ENCODE measurements around the gene ITCH.

The ITCH gene

DNA sequence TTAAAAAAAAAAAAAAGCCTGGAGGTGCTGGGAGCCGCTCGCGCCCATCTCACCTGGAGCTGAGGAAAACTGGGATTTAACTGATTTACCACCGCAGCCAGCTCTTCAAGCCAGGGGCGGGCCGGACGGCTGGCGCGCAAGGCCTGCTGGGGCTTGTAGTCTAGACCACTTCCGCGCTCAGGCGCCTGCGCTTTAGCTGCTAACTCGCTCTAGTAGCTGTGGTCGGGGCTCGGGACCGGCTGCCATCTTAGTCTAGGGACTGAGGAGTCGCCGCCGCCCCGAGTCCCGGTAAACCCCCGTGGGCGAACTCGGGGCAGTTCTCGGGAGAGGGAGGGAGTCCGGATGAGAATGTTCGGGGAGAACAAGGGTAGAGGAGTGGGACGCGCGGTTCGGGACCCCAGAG is at the start of gene ITCH (continued):
- TF ChIP-seq ZNF2 (tag by site-specific recombination; IDR thresholded peaks at IDR 0.05) (0 out of 2 replicates have a peak, but pooled peaks have one; percentile 8), ZNF544 (tag by site-specific recombination; IDR thresholded peaks at IDR 0.05) (no peak)

DNA sequence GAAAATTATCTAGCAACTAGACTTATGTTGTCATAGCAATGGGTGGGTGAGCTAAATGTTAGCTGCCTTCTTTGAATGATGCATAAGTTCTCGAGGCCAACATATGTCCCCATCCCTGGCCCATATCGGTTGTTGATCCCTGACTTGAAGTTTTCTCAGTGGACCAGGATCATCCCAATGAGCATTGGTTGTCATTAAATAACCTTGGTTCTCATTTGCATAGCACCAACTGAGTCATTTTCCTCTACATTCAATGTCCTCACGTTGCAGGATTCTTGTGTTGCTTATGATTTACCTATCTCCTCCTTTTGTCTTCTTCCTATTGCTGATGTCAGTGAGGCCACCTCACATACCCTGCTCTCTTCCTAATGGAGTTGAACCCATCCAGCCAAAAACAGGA is 47.8 kb upstream of the ITCH start:
- CTCF ChIA-PET, result interaction anchor here (0.7 to 5.0 kb wide), 6 partner anchors 12 to 455 kb away, joined by 3 to 116 read pairs (median 12); no protein-coding TSS in a partner anchor
- Histone ChIP-seq H3K9me3 (ENCODE audit: control insufficient read depth, insufficient read depth, low read depth, low read length) (no peaks in the 10 kb centered on the region), H3K4me3 (ENCODE audit: low read depth, low read length) (no peak overlapping the region), H3K27ac (ENCODE audit: extremely low read depth, low read depth, low read length) (no peak overlapping the region), H3K36me3 (ENCODE audit: control insufficient read depth in 2 of 2, insufficient read depth in 1 of 2, low read length in 2 of 2) (no peaks in the 10 kb centered on the region), H3K4me1 (ENCODE audit: control insufficient read depth, insufficient read depth, low read length) (no peaks in the 10 kb centered on the region)
- POLR2A ChIA-PET, result interaction anchor here (1.4 kb wide), 1 partner anchor 207 kb away, joined by 5 read pairs; no protein-coding TSS in a partner anchor
- TF ChIP-seq ZNF146 (tag by site-specific recombination; IDR thresholded peaks at IDR 0.05) (no peak), ZNF843 (tag by site-specific recombination; IDR thresholded peaks at IDR 0.05) (no peak), ZNF354C (tag by site-specific recombination; IDR thresholded peaks at IDR 0.05; ENCODE audit: borderline replicate concordance, low read depth) (no peak), KLF9 (tag by site-specific recombination; IDR thresholded peaks at IDR 0.05; ENCODE audit: low read depth) (no peak), ZFP3 (tag by site-specific recombination; IDR thresholded peaks at IDR 0.05; ENCODE audit: low read depth) (no peak), SCRT2 (tag by site-specific recombination; IDR thresholded peaks at IDR 0.05) (no peak), ZNF24 (tag by site-specific recombination; IDR thresholded peaks at IDR 0.05) (no peak), GLIS1 (tag by site-specific recombination; IDR thresholded peaks at IDR 0.05) (no peak), FEZF1 (tag by site-specific recombination; IDR thresholded peaks at IDR 0.05) (no peak), ZNF747 (tag by site-specific recombination; IDR thresholded peaks at IDR 0.05) (no peak), EGR2 (tag by site-specific recombination; IDR thresholded peaks at IDR 0.05; ENCODE audit: low read depth) (no peak)
- TF ChIP-seq, protein P1, sequence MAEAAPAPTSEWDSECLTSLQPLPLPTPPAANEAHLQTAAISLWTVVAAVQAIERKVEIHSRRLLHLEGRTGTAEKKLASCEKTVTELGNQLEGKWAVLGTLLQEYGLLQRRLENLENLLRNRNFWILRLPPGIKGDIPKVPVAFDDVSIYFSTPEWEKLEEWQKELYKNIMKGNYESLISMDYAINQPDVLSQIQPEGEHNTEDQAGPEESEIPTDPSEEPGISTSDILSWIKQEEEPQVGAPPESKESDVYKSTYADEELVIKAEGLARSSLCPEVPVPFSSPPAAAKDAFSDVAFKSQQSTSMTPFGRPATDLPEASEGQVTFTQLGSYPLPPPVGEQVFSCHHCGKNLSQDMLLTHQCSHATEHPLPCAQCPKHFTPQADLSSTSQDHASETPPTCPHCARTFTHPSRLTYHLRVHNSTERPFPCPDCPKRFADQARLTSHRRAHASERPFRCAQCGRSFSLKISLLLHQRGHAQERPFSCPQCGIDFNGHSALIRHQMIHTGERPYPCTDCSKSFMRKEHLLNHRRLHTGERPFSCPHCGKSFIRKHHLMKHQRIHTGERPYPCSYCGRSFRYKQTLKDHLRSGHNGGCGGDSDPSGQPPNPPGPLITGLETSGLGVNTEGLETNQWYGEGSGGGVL (tag by site-specific recombination; IDR thresholded peaks at IDR 0.05), result no peak

DNA sequence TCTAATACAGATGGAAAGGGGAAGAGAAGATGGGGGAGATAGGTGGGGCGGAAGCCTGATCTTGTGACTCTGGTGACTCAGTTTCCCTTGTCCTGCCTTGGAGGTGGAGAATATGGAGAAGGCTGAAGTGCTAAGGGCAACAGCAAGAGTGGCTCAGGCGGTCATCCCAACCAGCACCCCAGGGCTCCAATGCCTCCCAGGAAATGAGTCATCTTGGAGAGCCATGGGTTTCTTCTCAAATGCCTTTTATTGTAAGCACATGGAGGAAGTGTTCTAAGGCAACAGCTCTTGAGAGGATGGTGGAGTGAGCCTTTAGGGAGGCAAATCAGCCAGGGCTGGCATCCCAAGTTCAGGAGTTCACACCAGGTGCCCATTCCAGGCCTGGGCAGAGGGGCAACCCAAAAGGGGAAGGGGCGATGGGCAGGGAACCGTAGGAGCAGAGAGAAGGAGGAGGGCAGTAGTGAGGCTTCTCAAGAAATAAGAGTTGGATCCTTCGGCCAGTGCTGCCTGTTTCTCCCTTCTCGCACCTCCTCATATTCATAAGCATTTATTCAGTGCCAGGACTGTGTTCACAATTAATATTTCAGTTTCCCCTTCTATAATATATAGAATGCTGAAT is 46.8 kb upstream of the ITCH start:
- Histone ChIP-seq H3K36me3 (ENCODE audit: control insufficient read depth in 2 of 2, insufficient read depth in 1 of 2, low read length in 2 of 2) (no peaks in the 10 kb centered on the region), H3K27ac (ENCODE audit: extremely low read depth, low read depth, low read length) (no peak overlapping the region), H3K4me1 (ENCODE audit: control insufficient read depth, insufficient read depth, low read length) (no peaks in the 10 kb centered on the region), H3K9me3 (ENCODE audit: control insufficient read depth, insufficient read depth, low read depth, low read length) (no peaks in the 10 kb centered on the region), H3K4me3 (ENCODE audit: low read depth, low read length) (no peak overlapping the region)
- no peak for TF ChIP-seq ZNF155 (tag by site-specific recombination; IDR thresholded peaks at IDR 0.05)
- TF ChIP-seq, protein P2, sequence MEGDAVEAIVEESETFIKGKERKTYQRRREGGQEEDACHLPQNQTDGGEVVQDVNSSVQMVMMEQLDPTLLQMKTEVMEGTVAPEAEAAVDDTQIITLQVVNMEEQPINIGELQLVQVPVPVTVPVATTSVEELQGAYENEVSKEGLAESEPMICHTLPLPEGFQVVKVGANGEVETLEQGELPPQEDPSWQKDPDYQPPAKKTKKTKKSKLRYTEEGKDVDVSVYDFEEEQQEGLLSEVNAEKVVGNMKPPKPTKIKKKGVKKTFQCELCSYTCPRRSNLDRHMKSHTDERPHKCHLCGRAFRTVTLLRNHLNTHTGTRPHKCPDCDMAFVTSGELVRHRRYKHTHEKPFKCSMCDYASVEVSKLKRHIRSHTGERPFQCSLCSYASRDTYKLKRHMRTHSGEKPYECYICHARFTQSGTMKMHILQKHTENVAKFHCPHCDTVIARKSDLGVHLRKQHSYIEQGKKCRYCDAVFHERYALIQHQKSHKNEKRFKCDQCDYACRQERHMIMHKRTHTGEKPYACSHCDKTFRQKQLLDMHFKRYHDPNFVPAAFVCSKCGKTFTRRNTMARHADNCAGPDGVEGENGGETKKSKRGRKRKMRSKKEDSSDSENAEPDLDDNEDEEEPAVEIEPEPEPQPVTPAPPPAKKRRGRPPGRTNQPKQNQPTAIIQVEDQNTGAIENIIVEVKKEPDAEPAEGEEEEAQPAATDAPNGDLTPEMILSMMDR (tag by site-specific recombination; IDR thresholded peaks at IDR 0.05), result no peak
- TF ChIP-seq HOXA7 (CRISPR knock-in tag; IDR thresholded peaks at IDR 0.05; ENCODE audit: borderline replicate concordance), result no peak
- TF ChIP-seq ZNF501 (tag by site-specific recombination; IDR thresholded peaks at IDR 0.05), result no peak
- TF ChIP-seq ZNF747 (tag by site-specific recombination; IDR thresholded peaks at IDR 0.05), result no peak
- TF ChIP-seq ZNF121 (tag by site-specific recombination; IDR thresholded peaks at IDR 0.05), result no peak
- TF ChIP-seq, protein P3, sequence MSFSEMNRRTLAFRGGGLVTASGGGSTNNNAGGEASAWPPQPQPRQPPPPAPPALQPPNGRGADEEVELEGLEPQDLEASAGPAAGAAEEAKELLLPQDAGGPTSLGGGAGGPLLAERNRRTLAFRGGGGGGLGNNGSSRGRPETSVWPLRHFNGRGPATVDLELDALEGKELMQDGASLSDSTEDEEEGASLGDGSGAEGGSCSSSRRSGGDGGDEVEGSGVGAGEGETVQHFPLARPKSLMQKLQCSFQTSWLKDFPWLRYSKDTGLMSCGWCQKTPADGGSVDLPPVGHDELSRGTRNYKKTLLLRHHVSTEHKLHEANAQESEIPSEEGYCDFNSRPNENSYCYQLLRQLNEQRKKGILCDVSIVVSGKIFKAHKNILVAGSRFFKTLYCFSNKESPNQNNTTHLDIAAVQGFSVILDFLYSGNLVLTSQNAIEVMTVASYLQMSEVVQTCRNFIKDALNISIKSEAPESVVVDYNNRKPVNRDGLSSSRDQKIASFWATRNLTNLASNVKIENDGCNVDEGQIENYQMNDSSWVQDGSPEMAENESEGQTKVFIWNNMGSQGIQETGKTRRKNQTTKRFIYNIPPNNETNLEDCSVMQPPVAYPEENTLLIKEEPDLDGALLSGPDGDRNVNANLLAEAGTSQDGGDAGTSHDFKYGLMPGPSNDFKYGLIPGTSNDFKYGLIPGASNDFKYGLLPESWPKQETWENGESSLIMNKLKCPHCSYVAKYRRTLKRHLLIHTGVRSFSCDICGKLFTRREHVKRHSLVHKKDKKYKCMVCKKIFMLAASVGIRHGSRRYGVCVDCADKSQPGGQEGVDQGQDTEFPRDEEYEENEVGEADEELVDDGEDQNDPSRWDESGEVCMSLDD (tag by site-specific recombination; IDR thresholded peaks at IDR 0.05), result no peak
- TF ChIP-seq ZNF341 (tag by site-specific recombination; IDR thresholded peaks at IDR 0.05; ENCODE audit: low read depth), result no peak
- POLR2A ChIA-PET, result no interaction called here
- CTCF ChIA-PET, result interaction anchor here (1.0 kb wide), 1 partner anchor 206 kb away, joined by 3 read pairs; no protein-coding TSS in a partner anchor
